HG03460 (cell line): ENCODE measurements around the gene BTBD1.
"Not testable (repeated sequence)": the region's sequence is repeated elsewhere in the genome, so short reads cannot be mapped to it uniquely, and the experiment has no call there.

ENCODE experiments used
- ATAC-seq: cut with Tn5 transposase; IDR thresholded peaks from one replicate; pipeline ENCODE4 v1.9.1; 2021; ENCODE audit not compliant: unreplicated experiment

Gene BTBD1

GRCh38 chr15:83061680-83062079, 5.4 kb downstream of the BTBD1 start:
- ATAC-seq, result no peak

- ATAC-seq, result no peak
Observed at GRCh38 chr15:83057696-83058376, 9.2 kb downstream of the BTBD1 start.

- ATAC-seq, result no peak
Observed at GRCh38 chr15:83057002-83057401, 10.1 kb downstream of the BTBD1 start.

- ATAC-seq, result no peak
Observed at GRCh38 chr15:83053151-83053550, 13.9 kb downstream of the BTBD1 start.

GRCh38 chr15:83046558-83047127, 20.4 kb downstream of the BTBD1 start:
- ATAC-seq, result no peak

GRCh38 chr15:83044156-83044555, 22.9 kb downstream of the BTBD1 start:
- no peak for ATAC-seq

GRCh38 chr15:83039206-83039605, 27.8 kb downstream of the BTBD1 start:
- ATAC-seq, result no peak

- no peak for ATAC-seq
Observed at GRCh38 chr15:83036253-83036652, 30.8 kb downstream of the BTBD1 start.

- not testable (repeated sequence) for ATAC-seq
Observed at GRCh38 chr15:83031234-83031633, 35.8 kb downstream of the BTBD1 start.

GRCh38 chr15:83030021-83030420, 37.0 kb downstream of the BTBD1 start:
- ATAC-seq, result no peak

GRCh38 chr15:83018436-83018835, 48.6 kb downstream of the BTBD1 start:
- ATAC-seq, result no peak

- ATAC-seq, result no peak
Observed at GRCh38 chr15:83016906-83017305, 50.1 kb downstream of the BTBD1 start.

- ATAC-seq, result no peak
Observed at GRCh38 chr15:83015361-83015760, 51.7 kb downstream of the BTBD1 start.

- no peak for ATAC-seq
Observed at GRCh38 chr15:83014205-83014653, 52.8 kb downstream of the BTBD1 start.

GRCh38 chr15:83012636-83013035, 54.4 kb downstream of the BTBD1 start:
- ATAC-seq, result no peak

GRCh38 chr15:83012076-83012426, 55.0 kb downstream of the BTBD1 start:
- no peak for ATAC-seq

- peak; percentile 90 for ATAC-seq
Observed at GRCh38 chr15:83011271-83012075, 55.6 kb downstream of the BTBD1 start, which contains the start of gene C15orf40. Gene C15orf40 (minus strand): TSS chr15:83011639. CDS start chr15:83011607, 32 bp downstream.

GRCh38 chr15:83010709-83011270, 56.3 kb downstream of the BTBD1 start:
- peak; percentile 59 for ATAC-seq

- ATAC-seq, result not testable (repeated sequence)
Observed at GRCh38 chr15:83000672-83001031, 66.4 kb downstream of the BTBD1 start.

- peak; percentile 81 for ATAC-seq
Observed at GRCh38 chr15:82999905-83000671, 67.0 kb downstream of the BTBD1 start.

GRCh38 chr15:82999426-82999825, 67.6 kb downstream of the BTBD1 start:
- no peak for ATAC-seq
